Bronchus fibroblast of lung (primary cell): ENCODE data around the gene RERE. TPM values are rescaled to one million over a fixed set of nuclear protein-coding genes. Genes with fewer than 3 reads are reported as not detected.

Source experiments
- total RNA-seq: library from RNA; depleted of rRNA; stranded (reverse); fragments of >200 nt; gene quantifications from 2 replicates; pipeline ENCODE4 v1.2.3, GENCODE V29; 2015

The RERE gene
- total RNA-seq, result 14.6 and 21.4 TPM in 2 replicates

GRCh38 chr1:8817412-8818324 lies at the start of gene RERE:
Gene RERE (minus strand): TSS chr1:8817640.

GRCh38 chr1:8317647-8318381 lies 499.6 kb downstream of the RERE start, which contains the start of gene SLC45A1:
Gene SLC45A1 (plus strand): TSS chr1:8318114. CDS start chr1:8324330, 6,216 bp downstream.

Other genes with a start within 250 kb of the RERE start
- 2,519 and 2,660 TPM in 2 replicates for gene ENO1, start 61.0 kb upstream of the RERE start, total RNA-seq
- not detected in 2 replicates for gene CA6, start 128.2 kb upstream of the RERE start, total RNA-seq
- not detected in 2 replicates for gene SLC2A7, start 208.8 kb upstream of the RERE start, total RNA-seq